ENCODE data around the gene TMED8. TPM values are rescaled to one million over a fixed set of nuclear protein-coding genes. Genes with fewer than 3 reads are reported as not detected.

Gene TMED8
- total and polyA plus RNA-seq, 10 of the 15 experiments (the other 5 are each of a cell fraction or from before 2014, with no cell fraction given), result 7.3 to 39.1 (median 26.1) TPM

GRCh38 chr14:77306416-77306815, 70.5 kb downstream of the TMED8 start (continued):
- TF ChIP-seq SP1 (IDR thresholded peaks at IDR 0.05; ENCODE audit: low read depth, low read length), result no peak
- no peak for TF ChIP-seq IKZF1 (conservative IDR thresholded peaks at IDR 0.05)
- TF ChIP-seq ASH2L (IDR thresholded peaks at IDR 0.05; ENCODE audit: borderline replicate concordance, low read depth), result no peak
- no peak for TF ChIP-seq SMC3 (IDR thresholded peaks at IDR 0.05; ENCODE audit: borderline replicate concordance, low read length)
- TF ChIP-seq ESRRA (IDR thresholded peaks at IDR 0.05; ENCODE audit: low read length), result no peak
- no peak for TF ChIP-seq NRF1 (conservative IDR thresholded peaks at IDR 0.05; ENCODE audit: low read depth, low read length)
- no peak for TF ChIP-seq JUNB (IDR thresholded peaks at IDR 0.05)
- no peak for TF ChIP-seq MYB (IDR thresholded peaks at IDR 0.05; ENCODE audit: borderline replicate concordance, low read depth, low read length)
- TF ChIP-seq ATF7 (IDR thresholded peaks at IDR 0.05; ENCODE audit: low read depth), result no peak
- no peak for TF ChIP-seq CTCF (IDR thresholded peaks at IDR 0.05 in 2 of 3, conservative IDR thresholded peaks at IDR 0.05 in 1 of 3; ENCODE audit: control insufficient read depth in 2 of 3, extremely low read depth in 1 of 3, insufficient read depth in 1 of 3, low read depth in 3 of 3, low read length in 3 of 3)
- TF ChIP-seq CBFB (IDR thresholded peaks at IDR 0.05; ENCODE audit: low read depth), result no peak

GRCh38 chr14:77305696-77306095, 71.2 kb downstream of the TMED8 start:
- intact Hi-C loops (cut with micrococcal nuclease; ENCODE audit: unreplicated experiment) (no loop called here), in situ Hi-C loops (cut with MboI) (no loop called here)
- Histone ChIP-seq H2AFZ (ENCODE audit: control insufficient read depth, low read depth, low read length) (no peak overlapping the region), H3K4me1 (ENCODE audit: control insufficient read depth, insufficient read depth, low read length) (no peaks in the 10 kb centered on the region), H4K20me1 (ENCODE audit: control insufficient read depth, insufficient read depth) (no peaks in the 10 kb centered on the region), H3K36me3 (ENCODE audit: control insufficient read depth in 2 of 2, insufficient read depth in 2 of 2, low read length in 1 of 2) (no peaks in the 10 kb centered on the region; a peak in 1 of 4 replicates), H3K9me3 (replicated peaks; ENCODE audit: control insufficient read depth, insufficient read depth, low read length) (no peaks in the 10 kb centered on the region), H3K9ac (ENCODE audit: control insufficient read depth, insufficient read depth, low read length) (no peak overlapping the region), H3K79me2 (ENCODE audit: control insufficient read depth, insufficient read depth, low read length) (no peaks in the 10 kb centered on the region), H3K27me3 (replicated peaks in 1 of 2; ENCODE audit: control insufficient read depth in 2 of 2, insufficient read depth in 2 of 2, low read length in 1 of 2) (no peaks in the 10 kb centered on the region), H3K4me3 (no peak overlapping the region), H3K4me2 (ENCODE audit: control insufficient read depth, insufficient read depth) (no peak overlapping the region), H3K27ac (ENCODE audit: control insufficient read depth, insufficient read depth) (no peak overlapping the region)
- FAIRE-seq (no peak), ATAC-seq (no peak), DNase-seq (ENCODE audit: low read depth, low spot score) (no peak)
- CTCF ChIA-PET, result interaction anchor here (3.4 to 8.6 kb wide), 2 partner anchors 8 to 154 kb away, joined by 13 to 158 read pairs; no protein-coding TSS in a partner anchor
- POLR2A ChIA-PET, result no interaction called here
- SMC1A ChIA-PET (ENCODE audit: uncharacterized antibody, unreplicated experiment), result interaction anchor here (3.2 kb wide), 1 partner anchor 10 kb away, joined by 22 read pairs; no protein-coding TSS in a partner anchor
- RAD21 ChIA-PET (ENCODE audit: unreplicated experiment), result interaction anchor here (5.3 kb wide), 1 partner anchor 10 kb away, joined by 43 read pairs; no protein-coding TSS in a partner anchor
- no TSS peak for BruUV-seq (replicated peaks)
- WGBS (ENCODE audit: insufficient coverage, insufficient replicate concordance, low lambda C conversion rate, missing lambda C conversion rate), result 89% methylated on average over 4 of the region's 4 CpGs
- TF ChIP-seq ETV6 (conservative IDR thresholded peaks at IDR 0.05 in 1 of 2, IDR thresholded peaks at IDR 0.05 in 1 of 2; ENCODE audit: borderline replicate concordance in 1 of 2, low read depth in 1 of 2) (no peak), SREBF1 (IDR thresholded peaks at IDR 0.05; ENCODE audit: low read length) (no peak), SMARCA5 (IDR thresholded peaks at IDR 0.05) (no peak), HSF1 (IDR thresholded peaks at IDR 0.05; ENCODE audit: low read depth, low read length) (no peak), IRF3 (IDR thresholded peaks at IDR 0.05) (no peak), HDAC6 (IDR thresholded peaks at IDR 0.05; ENCODE audit: unreplicated experiment) (no peak), POLR2AphosphoS2 (IDR thresholded peaks at IDR 0.05; ENCODE audit: low read depth, low read length) (no peak), RB1 (IDR thresholded peaks at IDR 0.05; ENCODE audit: borderline replicate concordance) (no peak)
